ENCODE data around the gene DGKG.

Gene DGKG

GRCh38 chr3:186260726-186261125 is 101.3 kb downstream of the DGKG start:
- H3K14ac ChIP-seq (ENCODE audit: low read length), result no peak overlapping the region

GRCh38 chr3:186259612-186260383 is 102.2 kb downstream of the DGKG start:
- Histone ChIP-seq H3K27me3 (ENCODE audit: insufficient read depth, low read length) (no peaks in the 10 kb centered on the region), H3K18ac (ENCODE audit: low read length) (no peak overlapping the region), H4K91ac (ENCODE audit: low read depth, low read length) (no peak overlapping the region), H3K4me1 (ENCODE audit: control insufficient read depth in 1 of 2, insufficient read depth in 2 of 2, low read length in 2 of 2) (peaks cover 6 to 7% of the 10 kb centered on the region in 2 experiments), H3K4me2 (ENCODE audit: low read length) (peak overlapping the region; percentile 59), H3K36me3 (ENCODE audit: control insufficient read depth in 1 of 2, insufficient read depth in 2 of 2, low read length in 2 of 2) (no peaks in the 10 kb centered on the region), H2AFZ (ENCODE audit: insufficient read depth, low read length, poor library complexity) (no peak overlapping the region), H3K23ac (ENCODE audit: low read length) (no peak overlapping the region), H4K8ac (ENCODE audit: low read depth, low read length) (no peak overlapping the region), H2BK120ac (ENCODE audit: insufficient read depth, low read length, poor library complexity) (no peak overlapping the region), H2AK5ac (ENCODE audit: low read length) (no peak overlapping the region), H3K9ac (ENCODE audit: low read length) (no peak overlapping the region), H2BK12ac (ENCODE audit: low read length) (no peak overlapping the region), H3K79me1 (ENCODE audit: low read length) (peaks cover 2% of the 10 kb centered on the region), H3K4ac (ENCODE audit: low read depth, low read length) (no peak overlapping the region), H2BK5ac (ENCODE audit: low read depth, low read length, poor library complexity) (no peak overlapping the region), H3K79me2 (ENCODE audit: control insufficient read depth, insufficient read depth, low read length, poor library complexity) (no peaks in the 10 kb centered on the region), H3K9me3 (ENCODE audit: insufficient read depth, low read depth, low read length) (no peaks in the 10 kb centered on the region), H3K4me3 (ENCODE audit: low read depth, low read length) (no peak overlapping the region), H3K27ac (ENCODE audit: low read depth, low read length) (peak overlapping the region; percentile 12), H3K14ac (ENCODE audit: low read length) (no peak overlapping the region), H4K12ac (ENCODE audit: low read depth, low read length) (no peak overlapping the region)
- WGBS (ENCODE audit: extremely low coverage, insufficient coverage, insufficient read length), result no CpG with 5 or more reads among the region's 15 CpGs
- DNase-seq, result peak; percentile 81 to 83

More at GRCh38 chr3:186260726-186261125, 101.3 kb downstream of the DGKG start:
- no CpG with 5 or more reads among the region's 4 CpGs for WGBS (ENCODE audit: extremely low coverage, insufficient coverage, insufficient read length)
- Histone ChIP-seq H4K8ac (ENCODE audit: low read depth, low read length) (no peak overlapping the region), H2AFZ (ENCODE audit: insufficient read depth, low read length, poor library complexity) (no peak overlapping the region), H2AK5ac (ENCODE audit: low read length) (no peak overlapping the region), H2BK12ac (ENCODE audit: low read length) (no peak overlapping the region), H2BK5ac (ENCODE audit: low read depth, low read length, poor library complexity) (no peak overlapping the region), H3K27ac (ENCODE audit: low read depth, low read length) (no peak overlapping the region), H3K27me3 (ENCODE audit: insufficient read depth, low read length) (no peaks in the 10 kb centered on the region), H4K91ac (ENCODE audit: low read depth, low read length) (no peak overlapping the region), H3K36me3 (ENCODE audit: control insufficient read depth in 1 of 2, insufficient read depth in 2 of 2, low read length in 2 of 2) (no peaks in the 10 kb centered on the region), H3K4ac (ENCODE audit: low read depth, low read length) (no peak overlapping the region), H4K12ac (ENCODE audit: low read depth, low read length) (no peak overlapping the region), H2BK120ac (ENCODE audit: insufficient read depth, low read length, poor library complexity) (no peak overlapping the region), H3K18ac (ENCODE audit: low read length) (no peak overlapping the region), H3K9me3 (ENCODE audit: insufficient read depth, low read depth, low read length) (no peaks in the 10 kb centered on the region), H3K4me2 (ENCODE audit: low read length) (no peak overlapping the region), H3K23ac (ENCODE audit: low read length) (no peak overlapping the region), H3K4me1 (ENCODE audit: control insufficient read depth in 1 of 2, insufficient read depth in 2 of 2, low read length in 2 of 2) (peaks cover 6 to 7% of the 10 kb centered on the region in 2 experiments), H3K79me1 (ENCODE audit: low read length) (peaks cover 2% of the 10 kb centered on the region), H3K4me3 (ENCODE audit: low read depth, low read length) (no peak overlapping the region), H3K9ac (ENCODE audit: low read length) (no peak overlapping the region), H3K79me2 (ENCODE audit: control insufficient read depth, insufficient read depth, low read length, poor library complexity) (no peaks in the 10 kb centered on the region)
- DNase-seq, result no peak

GRCh38 chr3:186258968-186259367 is 103.1 kb downstream of the DGKG start:
- Histone ChIP-seq H2BK120ac (ENCODE audit: insufficient read depth, low read length, poor library complexity) (no peak overlapping the region), H2AFZ (ENCODE audit: insufficient read depth, low read length, poor library complexity) (no peak overlapping the region), H3K36me3 (ENCODE audit: control insufficient read depth in 1 of 2, insufficient read depth in 2 of 2, low read length in 2 of 2) (no peaks in the 10 kb centered on the region), H3K14ac (ENCODE audit: low read length) (no peak overlapping the region), H2BK5ac (ENCODE audit: low read depth, low read length, poor library complexity) (no peak overlapping the region), H3K79me2 (ENCODE audit: control insufficient read depth, insufficient read depth, low read length, poor library complexity) (no peaks in the 10 kb centered on the region), H4K12ac (ENCODE audit: low read depth, low read length) (no peak overlapping the region), H3K27me3 (ENCODE audit: insufficient read depth, low read length) (no peaks in the 10 kb centered on the region), H4K91ac (ENCODE audit: low read depth, low read length) (no peak overlapping the region), H3K4me1 (ENCODE audit: control insufficient read depth in 1 of 2, insufficient read depth in 2 of 2, low read length in 2 of 2) (peaks cover 6 to 7% of the 10 kb centered on the region in 2 experiments), H3K4ac (ENCODE audit: low read depth, low read length) (no peak overlapping the region), H2BK12ac (ENCODE audit: low read length) (no peak overlapping the region), H3K9me3 (ENCODE audit: insufficient read depth, low read depth, low read length) (peaks cover 4% of the 10 kb centered on the region), H2AK5ac (ENCODE audit: low read length) (no peak overlapping the region), H3K4me3 (ENCODE audit: low read depth, low read length) (no peak overlapping the region), H3K23ac (ENCODE audit: low read length) (no peak overlapping the region), H3K27ac (ENCODE audit: low read depth, low read length) (peak overlapping the region; percentile 12), H3K79me1 (ENCODE audit: low read length) (peaks cover 2% of the 10 kb centered on the region), H4K8ac (ENCODE audit: low read depth, low read length) (no peak overlapping the region), H3K18ac (ENCODE audit: low read length) (no peak overlapping the region), H3K9ac (ENCODE audit: low read length) (no peak overlapping the region), H3K4me2 (ENCODE audit: low read length) (peak overlapping the region; percentile 59)
- DNase-seq, result peak; percentile 67 to 73
- no CpG with 5 or more reads among the region's 12 CpGs for WGBS (ENCODE audit: extremely low coverage, insufficient coverage, insufficient read length)

GRCh38 chr3:186257866-186258265 is 104.2 kb downstream of the DGKG start:
- Histone ChIP-seq H2AK5ac (ENCODE audit: low read length) (no peak overlapping the region), H3K9ac (ENCODE audit: low read length) (no peak overlapping the region)

More at GRCh38 chr3:186257866-186258265, 104.2 kb downstream of the DGKG start:
- no peak overlapping the region for H3K18ac ChIP-seq (ENCODE audit: low read length)
- no peak overlapping the region for H2AFZ ChIP-seq (ENCODE audit: insufficient read depth, low read length, poor library complexity)
- H3K4ac ChIP-seq (ENCODE audit: low read depth, low read length), result no peak overlapping the region
- no peak overlapping the region for H2BK120ac ChIP-seq (ENCODE audit: insufficient read depth, low read length, poor library complexity)
- no peak overlapping the region for H4K91ac ChIP-seq (ENCODE audit: low read depth, low read length)
- H3K79me2 ChIP-seq (ENCODE audit: control insufficient read depth, insufficient read depth, low read length, poor library complexity), result no peaks in the 10 kb centered on the region
- H3K9me3 ChIP-seq (ENCODE audit: insufficient read depth, low read depth, low read length), result peaks cover 5% of the 10 kb centered on the region
- no peak overlapping the region for H3K27ac ChIP-seq (ENCODE audit: low read depth, low read length)
- H3K27me3 ChIP-seq (ENCODE audit: insufficient read depth, low read length), result no peaks in the 10 kb centered on the region
- no peak overlapping the region for H2BK5ac ChIP-seq (ENCODE audit: low read depth, low read length, poor library complexity)
- no peak overlapping the region for H3K4me2 ChIP-seq (ENCODE audit: low read length)
- H2BK12ac ChIP-seq (ENCODE audit: low read length), result no peak overlapping the region
- no peak overlapping the region for H3K4me3 ChIP-seq (ENCODE audit: low read depth, low read length)
- H3K4me1 ChIP-seq (ENCODE audit: control insufficient read depth in 1 of 2, insufficient read depth in 2 of 2, low read length in 2 of 2), result peaks cover 6 to 7% of the 10 kb centered on the region in 2 experiments
- no CpG with 5 or more reads among the region's 6 CpGs for WGBS (ENCODE audit: extremely low coverage, insufficient coverage, insufficient read length)
- H4K12ac ChIP-seq (ENCODE audit: low read depth, low read length), result no peak overlapping the region
- H3K23ac ChIP-seq (ENCODE audit: low read length), result no peak overlapping the region
- no peak overlapping the region for H4K8ac ChIP-seq (ENCODE audit: low read depth, low read length)
- no peak overlapping the region for H3K14ac ChIP-seq (ENCODE audit: low read length)
- DNase-seq, result no peak
- H3K36me3 ChIP-seq (ENCODE audit: control insufficient read depth in 1 of 2, insufficient read depth in 2 of 2, low read length in 2 of 2), result no peaks in the 10 kb centered on the region
- H3K79me1 ChIP-seq (ENCODE audit: low read length), result peaks cover 2% of the 10 kb centered on the region
